Esophagus squamous epithelium (tissue), 5 donors: ENCODE results near the gene PRAME. TPM values are rescaled to one million over a fixed set of nuclear protein-coding genes. Genes with fewer than 3 reads are reported as not detected.
"Not testable (repeated sequence)": the region's sequence is repeated elsewhere in the genome, so short reads cannot be mapped to it uniquely, and the experiment has no call there.

ENCODE experiments used
- DNase-seq: peaks from one replicate; lab custom pipeline; 2025; lab: John Stamatoyannopoulos, UW
- H3K27ac ChIP-seq, 4 donors: fragments of 200-600 bp; sonication (generic); one replicate each; pipeline ENCODE4 v1.5.1; 2016 to 2019; ENCODE audit warnings: mild to moderate bottlenecking in 1 of 4
- H3K27me3 ChIP-seq, 4 donors: fragments of 200-600 bp; sonication (generic); 1 replicate in 3 of 4; 2 replicates in 1 of 4; pipeline versions ENCODE4 v1.5.1 to v1.6.0; 2017 to 2021; ENCODE audit warnings: antibody characterized with exemption in 1 of 4
- H3K36me3 ChIP-seq, 3 donors: fragments of 200-600 bp; sonication (generic); one replicate each; pipeline ENCODE4 v1.5.1; 2016 to 2019
- H3K4me1 ChIP-seq, 3 donors: fragments of 200-600 bp; sonication (generic); one replicate each; pipeline ENCODE4 v1.5.1; 2017 to 2019
- H3K4me3 ChIP-seq, 4 donors: fragments of 200-600 bp; sonication (generic); 1 replicate in 3 of 4; 2 replicates in 1 of 4; pipeline ENCODE4 v1.5.1; 2016 to 2019; ENCODE audit warnings: mild to moderate bottlenecking in 2 of 4, moderate library complexity in 1 of 4
- H3K9me3 ChIP-seq, 3 donors: fragments of 200-600 bp; sonication (generic); one replicate each; pipeline ENCODE4 v1.5.1; 2016 to 2019
- POLR2A ChIP-seq, 4 donors: fragments of 450-650 bp; IDR thresholded peaks; one replicate each; pipeline ENCODE4 v1.6.1; 2017; ENCODE audit warnings: antibody characterized with exemption in 4 of 4, mild to moderate bottlenecking in 4 of 4, moderate library complexity in 3 of 4
- WGBS, 2 donors: methylation state at CpG; one replicate each; pipeline ENCODE4 v1.1.5; 2018; 5-methylcytosine and 5-hydroxymethylcytosine counted together
- intact Hi-C: fragments of 100-400 bp; cut with DNase I; formaldehyde crosslinking; loops from one replicate; pipeline ENCODE4 v1.15.0; 2022
- total RNA-seq, 4 donors: library from RNA; depleted of rRNA; stranded (reverse); fragments of >200 nt; gene quantifications; one replicate each; pipeline ENCODE4 v1.1.0, GENCODE V29; 2016
- TF ChIP-seq, protein P1 (sequence below), 6 experiments: fragments of 450-650 bp in 4 of 6; fragments of 200-600 bp in 2 of 6; sonication (generic) in 2 of 6; IDR thresholded peaks; one replicate each; pipeline ENCODE4 v1.5.1; 2016 to 2019; ENCODE audit warnings: antibody characterized with exemption in 6 of 6, mild to moderate bottlenecking in 4 of 6, moderate library complexity in 4 of 6
- donor health status: DM: yes; HTN: yes; CAD: no.

The PRAME gene
- total RNA-seq, 4 donors from 2014 or later = not detected

DNA sequence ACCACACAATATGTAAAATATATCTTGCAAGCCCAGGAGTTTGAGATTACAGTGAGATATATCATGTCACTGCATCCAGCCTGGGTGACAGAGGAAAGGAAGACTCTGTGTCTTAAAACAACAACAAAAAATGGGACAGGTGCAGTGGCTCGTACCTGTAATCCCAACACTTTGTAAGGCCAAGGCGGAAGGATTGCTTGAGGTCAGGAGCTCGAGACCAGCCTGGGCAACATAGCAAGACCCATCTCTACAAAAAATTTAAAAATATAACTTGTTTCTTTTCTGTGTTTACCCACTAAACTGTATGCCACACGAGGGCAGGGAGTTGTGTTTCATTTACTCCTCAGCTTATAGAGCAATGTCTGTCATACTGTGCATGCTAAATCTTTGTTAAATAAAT, 42.1 kb downstream of the PRAME start:
- peaks cover 0 to 4% (median 0%) of the 10 kb centered on the region in 3 donors for H3K4me1 ChIP-seq
- H3K9me3 ChIP-seq = no peaks in the 10 kb centered on the region
- intact Hi-C loops = no loop called here
- no peak for TF ChIP-seq POLR2A (IDR thresholded peaks at IDR 0.05)
- TF ChIP-seq, protein P1, sequence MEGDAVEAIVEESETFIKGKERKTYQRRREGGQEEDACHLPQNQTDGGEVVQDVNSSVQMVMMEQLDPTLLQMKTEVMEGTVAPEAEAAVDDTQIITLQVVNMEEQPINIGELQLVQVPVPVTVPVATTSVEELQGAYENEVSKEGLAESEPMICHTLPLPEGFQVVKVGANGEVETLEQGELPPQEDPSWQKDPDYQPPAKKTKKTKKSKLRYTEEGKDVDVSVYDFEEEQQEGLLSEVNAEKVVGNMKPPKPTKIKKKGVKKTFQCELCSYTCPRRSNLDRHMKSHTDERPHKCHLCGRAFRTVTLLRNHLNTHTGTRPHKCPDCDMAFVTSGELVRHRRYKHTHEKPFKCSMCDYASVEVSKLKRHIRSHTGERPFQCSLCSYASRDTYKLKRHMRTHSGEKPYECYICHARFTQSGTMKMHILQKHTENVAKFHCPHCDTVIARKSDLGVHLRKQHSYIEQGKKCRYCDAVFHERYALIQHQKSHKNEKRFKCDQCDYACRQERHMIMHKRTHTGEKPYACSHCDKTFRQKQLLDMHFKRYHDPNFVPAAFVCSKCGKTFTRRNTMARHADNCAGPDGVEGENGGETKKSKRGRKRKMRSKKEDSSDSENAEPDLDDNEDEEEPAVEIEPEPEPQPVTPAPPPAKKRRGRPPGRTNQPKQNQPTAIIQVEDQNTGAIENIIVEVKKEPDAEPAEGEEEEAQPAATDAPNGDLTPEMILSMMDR (IDR thresholded peaks at IDR 0.05) = no peak
- H3K4me3 ChIP-seq = no peak overlapping the region
- H3K27me3 ChIP-seq = peaks cover 0 to 57% (median 0%) of the 10 kb centered on the region in 4 donors
- no peaks in the 10 kb centered on the region for H3K36me3 ChIP-seq
- H3K27ac ChIP-seq = no peak overlapping the region
- DNase-seq = no peak
- WGBS, 2 donors = 59 to 67% methylated on average over 4 of the region's 4 CpGs

DNA sequence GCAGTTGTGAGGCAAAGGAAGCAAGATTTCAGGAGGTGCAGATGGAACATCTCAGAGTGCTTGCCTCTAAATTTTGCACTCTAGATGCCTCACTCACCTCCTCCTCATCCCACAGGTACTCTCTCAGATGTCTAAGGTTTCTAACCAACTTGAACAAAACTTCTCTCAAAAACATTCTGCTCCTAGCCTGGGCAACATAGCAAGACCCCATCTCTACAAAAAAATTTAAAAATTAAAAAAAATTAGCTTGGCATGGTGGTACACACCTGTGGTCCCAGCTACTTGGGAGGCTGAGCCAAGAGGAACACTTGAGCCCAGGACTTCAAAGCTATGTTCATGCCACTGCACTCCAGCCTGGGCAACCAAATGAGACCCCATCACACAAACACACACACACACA, 43.2 kb downstream of the PRAME start:
- H3K4me1 ChIP-seq = peaks cover 0 to 4% (median 0%) of the 10 kb centered on the region in 3 donors
- no peak overlapping the region for H3K4me3 ChIP-seq
- peaks cover 0 to 59% (median 0%) of the 10 kb centered on the region in 4 donors for H3K27me3 ChIP-seq
- H3K9me3 ChIP-seq = peaks cover 0 to under 1% (median 0%) of the 10 kb centered on the region in 3 donors
- DNase-seq = no peak
- TF ChIP-seq, protein P1 (IDR thresholded peaks at IDR 0.05) = no peak
- no peak for TF ChIP-seq POLR2A (IDR thresholded peaks at IDR 0.05)
- H3K27ac ChIP-seq = no peak overlapping the region
- no peaks in the 10 kb centered on the region for H3K36me3 ChIP-seq
- intact Hi-C loops = no loop called here

DNA sequence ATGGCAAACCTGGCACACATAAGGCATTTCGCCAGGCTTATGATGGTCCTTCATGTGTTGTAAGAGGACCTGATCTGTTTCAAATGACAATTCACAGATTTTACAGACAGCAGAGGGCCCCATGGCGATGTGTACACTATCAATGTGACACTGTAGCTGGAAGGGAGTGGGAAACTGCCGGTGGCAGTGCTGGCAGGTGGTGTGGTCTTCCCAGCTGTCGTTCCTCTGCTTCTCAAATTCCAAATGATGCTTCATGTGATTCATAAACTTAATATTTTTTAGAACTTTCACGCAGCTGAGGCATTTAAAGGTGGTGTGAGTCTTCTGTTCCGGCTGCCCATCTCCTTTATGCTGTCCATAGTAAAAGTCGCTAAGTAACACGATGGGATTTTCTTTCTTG, 44.6 kb downstream of the PRAME start:
- DNase-seq, intact Hi-C loops, H3K4me3 ChIP-seq, H3K4me1 ChIP-seq, H3K27ac ChIP-seq, H3K36me3 ChIP-seq: not testable (repeated sequence)
- peaks cover 0 to 61% (median 0%) of the 10 kb centered on the region in 4 donors for H3K27me3 ChIP-seq
- 60 to 74% methylated on average over 8 of the region's 8 CpGs for WGBS, 2 donors
- peaks cover 0 to 13% (median under 1%) of the 10 kb centered on the region in 3 donors for H3K9me3 ChIP-seq

DNA sequence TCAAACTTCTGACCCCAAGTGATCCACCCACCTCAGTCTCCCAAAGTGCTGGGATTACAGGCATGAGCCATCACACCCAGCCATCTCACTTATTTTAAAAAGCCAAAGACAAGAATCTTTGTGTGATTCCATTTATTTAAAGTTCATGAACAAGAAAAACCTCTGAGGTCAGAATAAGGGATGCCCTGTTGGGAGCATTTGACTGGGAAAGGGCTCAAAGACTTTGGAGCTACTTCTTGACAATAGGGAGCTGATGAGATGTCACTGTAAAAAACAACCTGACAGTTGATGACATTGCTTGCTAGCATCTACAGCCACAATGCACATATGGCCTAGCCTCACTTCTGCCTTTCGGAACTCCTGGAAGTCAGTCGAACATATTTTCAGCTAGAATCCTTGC, 45.4 kb downstream of the PRAME start:
- H3K27ac ChIP-seq = no peak overlapping the region
- peaks cover 0 to 19% (median 7%) of the 10 kb centered on the region in 3 donors for H3K9me3 ChIP-seq
- H3K36me3 ChIP-seq = no peaks in the 10 kb centered on the region
- no peak for DNase-seq
- H3K4me3 ChIP-seq = no peak overlapping the region
- 89 to 96% methylated on average over 2 of the region's 2 CpGs for WGBS, 2 donors
- TF ChIP-seq POLR2A (IDR thresholded peaks at IDR 0.05) = no peak
- TF ChIP-seq, protein P1 (IDR thresholded peaks at IDR 0.05) = no peak
- peaks cover 0 to 2% (median 0%) of the 10 kb centered on the region in 3 donors for H3K4me1 ChIP-seq
- peaks cover 0 to 65% (median 0%) of the 10 kb centered on the region in 4 donors for H3K27me3 ChIP-seq
- intact Hi-C loops = no loop called here

DNA sequence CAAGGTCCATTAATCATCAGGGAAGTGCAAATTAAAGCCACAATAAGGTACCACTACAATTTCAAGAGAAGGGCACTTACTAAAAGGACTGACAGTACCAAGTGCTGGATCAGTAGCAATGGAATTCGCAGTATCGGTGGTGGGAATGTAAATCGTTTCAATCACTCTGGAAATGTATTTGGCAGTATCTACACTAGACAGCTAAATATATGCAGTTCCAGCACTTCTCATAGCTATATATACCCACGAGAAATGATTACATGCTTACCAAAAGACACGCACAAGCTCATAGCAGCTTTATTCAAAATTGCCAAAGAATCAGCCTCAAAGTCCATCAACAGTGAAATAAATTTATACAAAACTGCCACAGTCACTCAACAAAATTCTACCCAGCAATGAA, 46.1 kb downstream of the PRAME start:
- no peak overlapping the region for H3K4me3 ChIP-seq
- WGBS, 2 donors = 76% methylated on average over 5 of the region's 5 CpGs
- DNase-seq = no peak
- TF ChIP-seq, protein P1 (IDR thresholded peaks at IDR 0.05) = no peak
- no peak for TF ChIP-seq POLR2A (IDR thresholded peaks at IDR 0.05)
- no peaks in the 10 kb centered on the region for H3K36me3 ChIP-seq
- H3K4me1 ChIP-seq = peaks cover 0 to 9% (median 0%) of the 10 kb centered on the region in 3 donors
- intact Hi-C loops = no loop called here
- peaks cover 0 to 24% (median 7%) of the 10 kb centered on the region in 3 donors for H3K9me3 ChIP-seq
- no peak overlapping the region for H3K27ac ChIP-seq
- peaks cover 0 to 67% (median 0%) of the 10 kb centered on the region in 4 donors for H3K27me3 ChIP-seq

DNA sequence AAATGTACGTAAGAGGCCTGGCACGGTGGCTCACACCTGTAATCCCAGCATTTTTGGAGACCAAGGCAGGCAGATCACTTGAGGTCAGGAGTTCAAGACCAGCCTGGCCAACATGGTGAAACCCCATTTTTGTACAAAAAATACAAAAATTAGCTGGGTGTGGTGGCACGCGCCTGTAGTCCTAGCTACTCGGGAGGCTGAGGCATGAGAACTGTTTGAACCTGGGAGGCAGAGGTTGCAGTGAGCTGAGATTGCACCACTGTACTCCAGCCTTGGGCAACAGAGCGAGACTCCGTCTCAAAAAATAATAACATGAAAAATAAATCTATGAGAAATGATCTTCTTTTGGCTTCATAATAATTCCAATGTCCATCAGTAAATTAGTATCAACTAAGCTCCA, 48.2 kb downstream of the PRAME start:
- peaks cover 0 to 56% (median 1%) of the 10 kb centered on the region in 4 donors for H3K27me3 ChIP-seq
- DNase-seq, H3K36me3 ChIP-seq, H3K4me1 ChIP-seq, H3K4me3 ChIP-seq, H3K27ac ChIP-seq, intact Hi-C loops: not testable (repeated sequence)
- peaks cover 0 to 24% (median 7%) of the 10 kb centered on the region in 3 donors for H3K9me3 ChIP-seq
- 93 to 98% methylated on average over 7 of the region's 7 CpGs for WGBS, 2 donors

DNA sequence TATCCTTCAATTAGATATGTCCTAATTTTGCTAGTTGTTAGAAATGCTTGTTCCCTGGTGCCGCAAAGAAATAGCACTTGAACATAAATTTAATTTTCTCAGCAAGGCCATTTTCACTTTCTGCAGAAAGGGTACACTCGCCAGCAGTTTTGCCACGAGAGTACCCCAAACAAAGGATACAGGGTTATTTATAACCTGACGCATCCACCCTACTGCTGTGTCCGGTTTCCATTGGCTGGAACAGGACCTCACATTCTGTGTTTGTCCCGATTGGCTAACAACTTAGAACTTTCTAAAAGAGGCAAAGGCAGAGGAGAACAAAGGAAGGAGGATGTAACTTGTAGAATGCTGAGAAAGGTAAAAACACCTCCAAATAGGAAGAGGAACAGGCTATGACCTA, 49.2 kb downstream of the PRAME start:
- H3K27ac ChIP-seq, intact Hi-C loops, H3K4me3 ChIP-seq, H3K36me3 ChIP-seq, DNase-seq, H3K4me1 ChIP-seq: not testable (repeated sequence)
- H3K9me3 ChIP-seq = peaks cover 0 to 24% (median 7%) of the 10 kb centered on the region in 3 donors
- 94% methylated on average over 6 of the region's 6 CpGs for WGBS, 2 donors
- peaks cover 0 to 49% (median 1%) of the 10 kb centered on the region in 4 donors for H3K27me3 ChIP-seq
